Measurements from ENCODE around the gene ITSN1.
"Not testable (repeated sequence)": the region's sequence is repeated elsewhere in the genome, so short reads cannot be mapped to it uniquely, and the experiment has no call there.

Gene ITSN1

GRCh38 chr21:33707846-33708245, 65.5 kb downstream of the ITSN1 start:
- H3K4me3 ChIP-seq: no peak overlapping the region
- H3K27ac ChIP-seq: no peak overlapping the region

DNA sequence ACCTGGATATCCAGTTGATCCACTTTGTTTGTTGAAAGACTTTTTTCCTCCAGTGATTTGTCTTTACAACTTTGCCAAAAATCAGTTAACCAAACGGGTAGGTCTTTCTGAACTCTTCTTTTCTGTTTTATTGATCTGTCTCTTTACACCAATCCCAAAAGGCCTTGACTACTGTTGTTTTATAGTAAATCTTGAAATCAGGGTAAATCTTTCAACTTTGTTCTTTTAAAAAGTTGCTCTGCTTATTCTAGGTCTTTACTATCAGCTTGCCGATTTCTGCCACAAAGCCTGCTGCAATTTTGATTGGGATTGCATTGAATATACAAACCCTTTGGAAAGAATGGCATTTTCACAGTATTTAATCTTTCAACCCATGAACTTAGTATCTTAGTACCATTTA, 66.6 kb downstream of the ITSN1 start:
- Histone ChIP-seq H3K27ac (no peak overlapping the region), H3K4me3 (no peak overlapping the region)

GRCh38 chr21:33712022-33712803, 69.9 kb downstream of the ITSN1 start:
- no peak overlapping the region for H3K4me3 ChIP-seq
- H3K27ac ChIP-seq: no peak overlapping the region

DNA sequence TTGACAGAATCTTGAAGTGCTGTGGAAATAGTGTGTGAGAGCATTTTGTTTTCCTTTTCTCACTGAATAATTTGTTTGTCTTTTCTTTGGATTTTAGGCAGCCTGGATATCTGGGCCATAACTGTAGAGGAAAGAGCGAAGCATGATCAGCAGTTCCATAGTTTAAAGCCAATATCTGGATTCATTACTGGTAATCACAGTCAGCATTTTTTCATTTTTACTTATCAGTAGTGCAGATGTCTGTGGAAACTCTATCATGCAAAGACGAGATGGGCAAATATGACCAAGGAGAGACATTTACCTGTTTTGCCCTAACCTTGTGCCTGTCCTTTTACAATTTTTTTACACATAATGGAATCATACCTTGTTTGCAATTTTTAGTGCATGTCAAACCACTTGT, 78.8 kb downstream of the ITSN1 start:
- no peak overlapping the region for H3K4me3 ChIP-seq

GRCh38 chr21:33729139-33729538, 86.8 kb downstream of the ITSN1 start:
- not testable (repeated sequence) for H3K27ac ChIP-seq, H3K4me3 ChIP-seq

More for the DNA sequence above, 78.8 kb downstream of the ITSN1 start:
- H3K27ac ChIP-seq: no peak overlapping the region

- Histone ChIP-seq H3K27ac (no peak overlapping the region), H3K4me3 (no peak overlapping the region)
Measured at GRCh38 chr21:33729641-33730040, 87.3 kb downstream of the ITSN1 start.

DNA sequence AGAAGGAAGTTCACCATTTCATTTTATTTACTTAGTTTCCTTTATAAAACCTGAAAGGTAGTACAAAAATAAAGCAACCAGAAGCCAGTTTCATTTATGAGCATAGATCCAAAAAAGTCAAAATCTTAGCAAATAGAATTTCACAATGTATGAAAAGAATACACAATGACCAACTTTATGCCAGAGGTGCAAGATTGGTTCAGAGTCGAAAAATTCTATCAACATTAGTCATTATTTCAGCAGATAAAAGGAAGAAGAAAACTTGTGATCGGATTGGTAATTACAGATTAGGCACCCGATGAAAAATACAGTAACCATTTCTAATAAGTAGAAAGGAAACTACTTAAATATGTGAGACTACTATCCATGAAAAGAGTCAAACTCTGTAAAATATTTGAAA, 89.1 kb downstream of the ITSN1 start:
- Histone ChIP-seq H3K4me3 (no peak overlapping the region), H3K27ac (no peak overlapping the region)

- Histone ChIP-seq H3K4me3 (no peak overlapping the region), H3K27ac (no peak overlapping the region)
Measured at GRCh38 chr21:33732038-33732437, 89.7 kb downstream of the ITSN1 start.

DNA sequence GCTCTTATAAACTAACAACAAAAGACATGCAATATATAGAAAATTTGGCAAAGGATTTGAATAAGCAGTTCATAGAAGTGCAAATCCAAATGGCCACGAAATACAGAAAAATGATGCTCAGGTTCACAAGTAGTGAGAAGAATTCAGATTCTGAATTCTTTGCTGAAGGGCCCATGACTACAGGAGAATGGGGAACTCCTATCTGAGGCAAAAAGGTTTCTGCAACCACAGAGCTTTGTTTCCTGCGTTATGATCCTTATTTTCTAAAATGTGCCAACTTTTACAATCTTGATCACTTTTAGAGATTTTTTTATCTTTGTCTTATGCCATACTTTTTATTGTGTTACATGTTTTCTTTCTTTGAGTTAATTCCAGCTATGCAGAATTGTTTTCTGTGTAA, 91.3 kb downstream of the ITSN1 start:
- Histone ChIP-seq H3K27ac (no peak overlapping the region), H3K4me3 (no peak overlapping the region)

GRCh38 chr21:33734291-33734690, 92.0 kb downstream of the ITSN1 start:
- Histone ChIP-seq H3K27ac (no peak overlapping the region), H3K4me3 (no peak overlapping the region)

DNA sequence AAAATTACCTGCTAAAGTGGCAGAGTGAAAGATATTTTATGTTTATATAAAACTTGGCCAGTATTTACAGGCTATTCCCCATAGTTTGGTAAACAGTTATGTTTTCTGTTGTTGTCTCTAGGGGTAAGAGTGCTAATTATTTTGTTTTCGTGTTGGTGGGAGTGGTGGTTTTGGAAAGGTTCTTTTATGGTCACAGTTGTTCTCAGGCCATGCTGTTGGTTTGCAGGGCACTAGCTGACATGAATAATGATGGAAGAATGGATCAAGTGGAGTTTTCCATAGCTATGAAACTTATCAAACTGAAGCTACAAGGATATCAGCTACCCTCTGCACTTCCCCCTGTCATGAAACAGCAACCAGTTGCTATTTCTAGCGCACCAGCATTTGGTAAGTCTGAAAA, 92.5 kb downstream of the ITSN1 start:
- Histone ChIP-seq H3K27ac (no peak overlapping the region), H3K4me3 (no peak overlapping the region)

DNA sequence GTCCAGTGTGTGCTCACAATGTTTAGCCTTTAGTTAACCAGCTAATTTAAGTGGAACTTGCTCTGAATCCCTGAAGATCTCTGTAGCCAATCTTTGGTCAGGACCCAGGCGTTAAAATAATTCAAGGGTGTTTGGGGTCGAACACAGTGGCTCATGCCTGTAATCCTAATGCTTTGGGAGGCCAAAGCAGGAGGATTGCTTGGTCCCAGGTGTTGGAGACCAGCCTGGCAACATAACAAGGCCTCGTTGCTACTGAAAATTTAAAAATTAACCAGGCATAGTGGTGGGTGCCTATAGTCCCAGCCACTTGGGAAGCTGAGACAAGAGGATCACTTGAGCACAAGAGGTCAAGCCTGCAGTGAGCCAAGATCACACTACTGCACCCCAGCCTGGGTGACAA, 94.3 kb downstream of the ITSN1 start:
- Histone ChIP-seq H3K4me3 (no peak overlapping the region), H3K27ac (no peak overlapping the region)

DNA sequence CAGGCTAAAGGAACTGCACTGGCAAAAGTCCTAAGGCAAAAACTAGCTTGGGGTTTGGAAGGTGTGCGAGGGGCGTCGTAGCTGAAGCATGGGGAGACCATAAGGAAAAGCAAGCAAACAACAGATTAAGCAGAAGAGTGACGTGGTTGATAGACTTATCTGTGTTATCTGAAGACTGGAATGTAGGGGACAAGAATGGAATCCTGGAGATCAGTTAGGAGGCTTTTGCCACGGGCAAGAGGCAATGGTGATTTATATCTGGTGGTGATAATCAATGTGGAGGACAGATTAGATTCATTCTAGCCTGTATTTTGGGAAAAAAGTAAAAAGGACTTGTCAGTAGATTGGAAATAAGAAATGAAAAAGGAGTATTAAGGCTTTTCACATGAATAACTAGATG, 97.4 kb downstream of the ITSN1 start:
- H3K27ac ChIP-seq: no peak overlapping the region
- no peak overlapping the region for H3K4me3 ChIP-seq

GRCh38 chr21:33747420-33747819, 105.1 kb downstream of the ITSN1 start:
- Histone ChIP-seq H3K4me3 (no peak overlapping the region), H3K27ac (no peak overlapping the region)

DNA sequence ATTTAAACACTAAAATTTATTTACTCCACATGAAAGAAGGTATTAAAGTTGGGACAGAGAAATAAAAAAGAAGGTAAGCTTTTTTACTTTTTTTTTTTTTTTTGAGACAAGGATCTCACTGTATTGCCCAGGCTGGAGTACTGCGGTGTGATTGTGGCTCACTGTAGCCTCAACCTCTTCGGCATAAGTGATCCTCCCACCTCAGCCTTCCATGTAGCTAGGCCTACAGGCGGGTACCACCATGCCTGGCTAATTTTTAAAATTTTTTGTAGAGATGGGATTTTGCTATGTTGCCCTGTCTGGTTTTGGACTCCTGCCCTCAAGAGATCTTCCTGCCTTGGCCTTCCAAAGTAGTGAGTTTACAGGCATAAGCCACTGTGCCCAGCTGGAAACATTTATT, 106.6 kb downstream of the ITSN1 start:
- H3K4me3 ChIP-seq: no peak overlapping the region
- no peak overlapping the region for H3K27ac ChIP-seq

DNA sequence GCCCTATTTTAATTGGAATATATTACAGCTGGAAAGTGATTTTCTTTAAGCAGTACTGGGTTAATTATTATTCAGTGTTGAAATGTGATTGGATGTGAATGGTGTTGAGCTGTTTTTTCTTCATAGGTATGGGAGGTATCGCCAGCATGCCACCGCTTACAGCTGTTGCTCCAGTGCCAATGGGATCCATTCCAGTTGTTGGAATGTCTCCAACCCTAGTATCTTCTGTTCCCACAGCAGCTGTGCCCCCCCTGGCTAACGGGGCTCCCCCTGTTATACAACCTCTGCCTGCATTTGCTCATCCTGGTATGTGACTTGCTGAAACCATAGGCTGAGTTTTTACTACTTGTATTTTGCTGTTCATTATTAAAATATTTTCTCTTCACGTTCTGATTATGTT, 107.7 kb downstream of the ITSN1 start:
- no peak overlapping the region for H3K27ac ChIP-seq
- H3K4me3 ChIP-seq: no peak overlapping the region

- Histone ChIP-seq H3K27ac (peak overlapping the region in 2 of 21 experiments; percentile 8 to 16), H3K4me3 (no peak overlapping the region)
Measured at GRCh38 chr21:33751120-33751519, 108.8 kb downstream of the ITSN1 start.

DNA sequence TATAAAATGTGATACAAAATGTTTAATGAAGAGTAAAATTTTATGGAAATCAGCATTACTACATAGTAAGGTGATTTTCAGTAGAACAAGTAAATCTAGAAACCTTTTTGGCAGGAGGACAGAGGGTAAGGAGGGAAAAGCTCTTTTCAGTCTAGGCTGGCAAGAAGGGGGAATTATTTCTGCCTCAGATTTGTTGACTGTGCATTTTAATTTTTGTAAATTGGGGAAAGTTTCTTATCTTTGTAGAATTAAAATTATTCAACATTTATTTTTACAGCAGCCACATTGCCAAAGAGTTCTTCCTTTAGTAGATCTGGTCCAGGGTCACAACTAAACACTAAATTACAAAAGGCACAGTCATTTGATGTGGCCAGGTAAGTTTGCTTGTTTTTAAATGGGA, 109.2 kb downstream of the ITSN1 start:
- Histone ChIP-seq H3K4me3 (no peak overlapping the region), H3K27ac (peak overlapping the region in 1 of 21 experiments; percentile 8)

- no peak overlapping the region for H3K4me3 ChIP-seq
- no peak overlapping the region for H3K27ac ChIP-seq
Measured at GRCh38 chr21:33752260-33752659, 110.0 kb downstream of the ITSN1 start.

- Histone ChIP-seq H3K27ac (no peak overlapping the region), H3K4me3 (no peak overlapping the region)
Measured at GRCh38 chr21:33753886-33754285, 111.6 kb downstream of the ITSN1 start.

DNA sequence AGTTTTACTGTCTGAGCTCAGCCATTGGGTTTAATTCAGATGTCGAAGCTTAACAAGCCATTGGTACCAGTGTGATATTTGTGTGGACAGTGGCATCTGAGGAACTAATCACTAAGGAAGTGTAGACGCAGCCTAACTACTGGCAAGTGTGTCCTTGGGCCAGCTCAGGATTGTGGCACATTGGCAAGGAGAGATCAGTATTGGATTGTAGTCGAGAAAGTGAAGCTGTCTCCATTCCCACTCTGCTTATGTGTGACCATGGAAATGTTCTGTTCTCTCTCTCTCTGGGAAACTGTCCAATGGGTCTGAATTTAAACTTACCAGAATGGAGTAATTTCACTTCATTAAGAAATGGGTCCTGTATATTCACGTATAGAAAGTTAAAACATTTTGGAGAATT, 112.2 kb downstream of the ITSN1 start:
- H3K27ac ChIP-seq: peak overlapping the region in 2 of 21 experiments; percentile 14 to 21
- H3K4me3 ChIP-seq: no peak overlapping the region

DNA sequence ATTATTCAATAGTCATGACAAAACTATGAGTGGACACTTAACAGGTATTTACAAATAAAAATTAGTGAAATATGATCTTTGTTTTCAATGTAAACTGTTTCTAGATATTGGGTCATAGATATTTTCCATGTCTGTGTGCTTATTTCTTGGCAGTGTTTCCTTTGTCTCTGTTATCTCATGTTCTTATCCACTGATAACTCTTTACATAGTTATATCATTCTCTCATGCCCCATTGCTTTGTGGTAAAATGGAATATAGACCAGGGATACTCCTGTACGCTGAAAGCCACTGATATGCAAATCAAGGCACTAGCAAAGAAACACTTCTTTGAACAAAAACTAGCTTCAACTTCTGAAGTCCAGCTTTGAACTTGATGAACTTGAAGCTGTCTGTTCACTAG, 113.1 kb downstream of the ITSN1 start:
- no peak overlapping the region for H3K4me3 ChIP-seq
- no peak overlapping the region for H3K27ac ChIP-seq

Data from skin epidermis (tissue), 12 donors.